Trophoblast cell (in vitro differentiated cells and primary cell): ENCODE data around the gene WDR35.
"Not testable (repeated sequence)": the region's sequence is repeated elsewhere in the genome, so short reads cannot be mapped to it uniquely, and the experiment has no call there.

Experiments
- DNase-seq, 2 donors: peaks; one replicate each; pipeline ENCODE4 v3.0.0-alpha.2; 2016
- H2AFZ ChIP-seq: 2 replicates; pipeline ENCODE4 v1.6.1; 2013; ENCODE audit warnings: low read length, moderate library complexity, mild to moderate bottlenecking; ENCODE audit not compliant: insufficient read depth, poor library complexity
- H2AK5ac ChIP-seq: 2 replicates; pipeline ENCODE4 v1.6.1; 2013; ENCODE audit warnings: mild to moderate bottlenecking, low read length
- H2BK120ac ChIP-seq: 2 replicates; pipeline ENCODE4 v1.6.1; 2013; ENCODE audit warnings: low read length, mild to moderate bottlenecking, moderate library complexity; ENCODE audit not compliant: insufficient read depth, poor library complexity
- H2BK12ac ChIP-seq: 2 replicates; pipeline ENCODE4 v1.6.1; 2013; ENCODE audit warnings: mild to moderate bottlenecking, low read length, moderate library complexity
- H2BK5ac ChIP-seq: 2 replicates; pipeline ENCODE4 v1.6.1; 2013; ENCODE audit warnings: low read length, low read depth, moderate library complexity, mild to moderate bottlenecking; ENCODE audit not compliant: poor library complexity
- H3K14ac ChIP-seq: 2 replicates; pipeline ENCODE4 v1.6.1; 2013; ENCODE audit warnings: mild to moderate bottlenecking, low read length
- H3K18ac ChIP-seq: 2 replicates; pipeline ENCODE4 v1.6.1; 2013; ENCODE audit warnings: mild to moderate bottlenecking, low read length
- H3K23ac ChIP-seq: 2 replicates; pipeline ENCODE4 v1.6.1; 2013; ENCODE audit warnings: low read length
- H3K27ac ChIP-seq: 2 replicates; pipeline ENCODE4 v1.5.1; 2013; ENCODE audit warnings: low read depth, mild to moderate bottlenecking, inconsistent platforms, low read length, moderate library complexity
- H3K27me3 ChIP-seq: 2 replicates; pipeline ENCODE4 v1.6.1; 2013; ENCODE audit warnings: inconsistent platforms, mild to moderate bottlenecking, low read length, moderate library complexity; ENCODE audit not compliant: insufficient read depth
- H3K36me3 ChIP-seq, 2 experiments: 1 replicate in 1 of 2; 2 replicates in 1 of 2; pipeline ENCODE4 v1.6.1; 2013; ENCODE audit warnings: low read length in 2 of 2, mild to moderate bottlenecking in 2 of 2, moderate library complexity in 1 of 2; ENCODE audit not compliant: insufficient read depth in 2 of 2, control insufficient read depth in 1 of 2
- H3K4ac ChIP-seq: 2 replicates; pipeline ENCODE4 v1.6.1; 2013; ENCODE audit warnings: low read depth, mild to moderate bottlenecking, low read length, moderate library complexity
- H3K4me1 ChIP-seq, 2 experiments: 1 replicate in 1 of 2; 2 replicates in 1 of 2; pipeline ENCODE4 v1.6.1; 2013; ENCODE audit warnings: low read length in 2 of 2, mild to moderate bottlenecking in 2 of 2, moderate library complexity in 1 of 2; ENCODE audit not compliant: insufficient read depth in 2 of 2, control insufficient read depth in 1 of 2
- H3K4me2 ChIP-seq: 2 replicates; pipeline ENCODE4 v1.6.1; 2013; ENCODE audit warnings: inconsistent platforms, mild to moderate bottlenecking, low read length, moderate library complexity
- H3K4me3 ChIP-seq: 2 replicates; pipeline ENCODE4 v1.5.1; 2013; ENCODE audit warnings: mild to moderate bottlenecking, low read depth, low read length, inconsistent platforms
- H3K79me1 ChIP-seq: one replicate; pipeline ENCODE4 v1.6.1; 2013; ENCODE audit warnings: low read length
- H3K79me2 ChIP-seq: 2 replicates; pipeline ENCODE4 v1.6.1; 2013; ENCODE audit warnings: low read length, mild to moderate bottlenecking; ENCODE audit not compliant: control insufficient read depth, insufficient read depth, poor library complexity
- H3K9ac ChIP-seq: 2 replicates; pipeline ENCODE4 v1.6.1; 2013; ENCODE audit warnings: mild to moderate bottlenecking, low read length
- H3K9me3 ChIP-seq: 2 replicates; pipeline ENCODE4 v1.6.1; 2013; ENCODE audit warnings: low read depth, mild to moderate bottlenecking, control low read depth, inconsistent platforms, low read length; ENCODE audit not compliant: insufficient read depth
- H4K12ac ChIP-seq: 2 replicates; pipeline ENCODE4 v1.6.1; 2013; ENCODE audit warnings: low read depth, mild to moderate bottlenecking, low read length, moderate library complexity
- H4K8ac ChIP-seq: 2 replicates; pipeline ENCODE4 v1.6.1; 2013; ENCODE audit warnings: low read depth, mild to moderate bottlenecking, low read length, moderate library complexity
- H4K91ac ChIP-seq: one replicate; pipeline ENCODE4 v1.6.1; 2013; ENCODE audit warnings: low read depth, mild to moderate bottlenecking, low read length, moderate library complexity
- WGBS: extraction: QIAGEN DNeasy Blood & Tissue Kit; methylation state at CpG from one replicate; pipeline ENCODE4 v1.1.7; 2013; ENCODE audit warnings: missing lambda C conversion rate; ENCODE audit not compliant: insufficient read length, insufficient coverage; ENCODE audit errors: extremely low coverage; 5-methylcytosine and 5-hydroxymethylcytosine counted together

Gene WDR35

GRCh38 chr2:19893520-19894133, 96.3 kb downstream of the WDR35 start:
- Histone ChIP-seq H4K12ac (no peak overlapping the region), H2BK120ac (no peak overlapping the region), H3K14ac (no peak overlapping the region), H3K27me3 (no peaks in the 10 kb centered on the region), H2BK5ac (no peak overlapping the region), H2AK5ac (no peak overlapping the region), H4K8ac (no peak overlapping the region), H3K79me2 (no peaks in the 10 kb centered on the region), H3K9ac (no peak overlapping the region), H3K9me3 (no peaks in the 10 kb centered on the region), H3K18ac (no peak overlapping the region), H3K23ac (no peak overlapping the region), H3K4me2 (no peak overlapping the region), H2BK12ac (no peak overlapping the region), H3K36me3 (no peaks in the 10 kb centered on the region), H3K27ac (no peak overlapping the region), H3K4me1 (no peaks in the 10 kb centered on the region), H3K4ac (no peak overlapping the region), H4K91ac (no peak overlapping the region), H2AFZ (no peak overlapping the region), H3K79me1 (no peaks in the 10 kb centered on the region), H3K4me3 (no peak overlapping the region)
- DNase-seq, result no peak
- no CpG with 5 or more reads among the region's 4 CpGs for WGBS

GRCh38 chr2:19891971-19892370, 97.9 kb downstream of the WDR35 start:
- H2BK120ac ChIP-seq, H3K36me3 ChIP-seq, H3K79me1 ChIP-seq, H3K4me1 ChIP-seq, H2AK5ac ChIP-seq, H3K4me2 ChIP-seq, H3K4me3 ChIP-seq, H3K27ac ChIP-seq, H2BK12ac ChIP-seq, H3K27me3 ChIP-seq, H3K23ac ChIP-seq, H3K4ac ChIP-seq, H3K9me3 ChIP-seq, H2BK5ac ChIP-seq, H3K18ac ChIP-seq, H3K9ac ChIP-seq, H4K12ac ChIP-seq, H4K8ac ChIP-seq, H3K79me2 ChIP-seq, H2AFZ ChIP-seq, H3K14ac ChIP-seq, H4K91ac ChIP-seq: not testable (repeated sequence)
- peak in 1 of 2 donors; percentile 12 for DNase-seq
- no CpG with 5 or more reads among the region's 4 CpGs for WGBS

- Histone ChIP-seq H3K4ac (no peak overlapping the region), H3K9ac (no peak overlapping the region), H3K4me1 (no peaks in the 10 kb centered on the region), H4K8ac (no peak overlapping the region), H3K4me3 (no peak overlapping the region), H3K27ac (no peak overlapping the region), H3K14ac (no peak overlapping the region), H3K36me3 (no peaks in the 10 kb centered on the region), H3K4me2 (no peak overlapping the region), H3K79me2 (no peaks in the 10 kb centered on the region), H2BK12ac (no peak overlapping the region), H3K18ac (no peak overlapping the region), H2BK120ac (no peak overlapping the region), H2AFZ (no peak overlapping the region), H4K12ac (no peak overlapping the region), H3K9me3 (peaks cover 2% of the 10 kb centered on the region), H4K91ac (no peak overlapping the region), H3K23ac (no peak overlapping the region), H3K79me1 (no peaks in the 10 kb centered on the region), H2AK5ac (no peak overlapping the region), H2BK5ac (no peak overlapping the region), H3K27me3 (no peaks in the 10 kb centered on the region)
- no CpG with 5 or more reads among the region's 3 CpGs for WGBS
- DNase-seq, result no peak
Observed at GRCh38 chr2:19890104-19890503, 99.8 kb downstream of the WDR35 start.

- no peak for DNase-seq
- H3K4ac ChIP-seq, result no peak overlapping the region
- no CpG with 5 or more reads among the region's 4 CpGs for WGBS
Observed at GRCh38 chr2:19888831-19889230, 101.1 kb downstream of the WDR35 start.

More at GRCh38 chr2:19888831-19889230, 101.1 kb downstream of the WDR35 start:
- H2AK5ac ChIP-seq, result no peak overlapping the region
- H3K36me3 ChIP-seq, result no peaks in the 10 kb centered on the region
- no peaks in the 10 kb centered on the region for H3K4me1 ChIP-seq
- H3K27me3 ChIP-seq, result no peaks in the 10 kb centered on the region
- no peak overlapping the region for H3K27ac ChIP-seq
- no peak overlapping the region for H4K91ac ChIP-seq
- no peaks in the 10 kb centered on the region for H3K79me1 ChIP-seq
- no peak overlapping the region for H3K18ac ChIP-seq
- H3K23ac ChIP-seq, result no peak overlapping the region
- no peak overlapping the region for H3K14ac ChIP-seq
- H4K12ac ChIP-seq, result no peak overlapping the region
- no peak overlapping the region for H3K9ac ChIP-seq
- no peak overlapping the region for H2BK5ac ChIP-seq
- H2BK12ac ChIP-seq, result no peak overlapping the region
- H3K9me3 ChIP-seq, result peaks cover 2% of the 10 kb centered on the region
- H2BK120ac ChIP-seq, result no peak overlapping the region
- H4K8ac ChIP-seq, result no peak overlapping the region
- H2AFZ ChIP-seq, result no peak overlapping the region
- no peaks in the 10 kb centered on the region for H3K79me2 ChIP-seq
- no peak overlapping the region for H3K4me3 ChIP-seq
- no peak overlapping the region for H3K4me2 ChIP-seq
